Measurements from ENCODE around the gene RPL15. TPM values are rescaled to one million over a fixed set of nuclear protein-coding genes. Genes with fewer than 3 reads are reported as not detected.

RPL15 gene
- total and polyA plus RNA-seq, 10 of the 15 experiments (the other 5 are each of a cell fraction or from before 2014, with no cell fraction given) = 2,885 to 10,761 (median 4,017) TPM

DNA sequence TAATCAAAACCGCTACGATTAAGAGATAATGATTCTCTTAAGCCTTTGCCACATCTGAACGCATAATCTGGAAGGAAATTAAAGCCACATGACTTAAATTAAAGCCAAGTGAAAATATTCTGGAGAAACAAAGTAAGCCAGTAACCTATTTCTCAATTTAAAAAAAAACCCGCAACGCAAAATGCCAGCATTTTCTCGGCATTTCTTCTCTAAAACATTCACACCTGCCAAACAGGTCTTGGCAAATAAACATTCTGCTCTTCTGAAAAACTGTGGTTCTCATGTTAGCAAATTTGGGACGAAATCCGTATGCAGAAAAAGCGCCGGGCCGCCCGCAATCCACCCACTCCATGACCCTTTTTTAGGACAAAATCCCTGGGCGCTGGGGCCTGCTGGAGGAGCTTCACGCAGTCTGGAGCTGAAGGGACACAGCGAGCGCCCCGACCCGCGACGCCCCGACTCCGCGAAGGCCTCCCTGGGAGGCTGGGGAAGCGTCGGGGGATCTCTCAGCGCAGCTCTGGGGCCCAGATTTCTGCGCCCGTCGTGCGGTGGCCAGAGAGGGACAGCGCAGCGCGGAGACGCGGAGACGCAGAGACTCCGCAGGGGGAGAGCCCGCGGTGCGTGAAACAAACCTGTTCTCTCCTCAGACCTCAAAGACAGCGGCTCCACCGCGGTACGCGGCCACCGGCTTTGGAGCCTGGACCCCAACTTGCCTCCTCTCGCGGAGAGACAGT is 613 bp upstream of the RPL15 start:
- H4K20me1 ChIP-seq (ENCODE audit: control insufficient read depth, insufficient read depth) = peaks cover 5% of the 10 kb centered on the region; the same call in 1 of the 2 replicates
- H3K36me3 ChIP-seq (ENCODE audit: control insufficient read depth in 2 of 2, insufficient read depth in 2 of 2, low read length in 1 of 2) = peaks cover 0 to 27% of the 10 kb centered on the region in 2 experiments; a peak in 2 of 4 replicates
- H3K9ac ChIP-seq (ENCODE audit: control insufficient read depth, insufficient read depth, low read length) = peak overlapping the region; percentile 87
- H3K4me3 ChIP-seq = peak overlapping the region; percentile 82
- DNase-seq (ENCODE audit: low read depth, low spot score) (no peak), FAIRE-seq (no peak), ATAC-seq (peak; percentile 63)
- BruUV-seq (replicated peaks) = no TSS peak
- CTCF ChIA-PET = interaction anchor here (0.7 to 2.1 kb wide), 5 partner anchors 28 to 85 kb away, joined by 3 to 14 read pairs (median 5); no protein-coding TSS in a partner anchor
- peaks cover 61% of the 10 kb centered on the region for H3K79me2 ChIP-seq (ENCODE audit: control insufficient read depth, insufficient read depth, low read length)
- WGBS (ENCODE audit: insufficient coverage, insufficient replicate concordance, low lambda C conversion rate, missing lambda C conversion rate) = 5% methylated on average over 48 of the region's 48 CpGs
- H3K4me1 ChIP-seq (ENCODE audit: control insufficient read depth, insufficient read depth, low read length) = peaks cover 3% of the 10 kb centered on the region
- H3K9me3 ChIP-seq (replicated peaks; ENCODE audit: control insufficient read depth, insufficient read depth, low read length) = no peaks in the 10 kb centered on the region
- SMC1A ChIA-PET (ENCODE audit: uncharacterized antibody, unreplicated experiment) = interaction anchor here (0.6 to 4.1 kb wide), 20 partner anchors 12 to 223 kb away, joined by 3 to 18 read pairs (median 4); no protein-coding TSS in a partner anchor
- H3K27me3 ChIP-seq (replicated peaks in 1 of 2; ENCODE audit: control insufficient read depth in 2 of 2, insufficient read depth in 2 of 2, low read length in 1 of 2) = no peaks in the 10 kb centered on the region
- H3K27ac ChIP-seq (ENCODE audit: control insufficient read depth, insufficient read depth) = peak overlapping the region; percentile 81
- RAD21 ChIA-PET (ENCODE audit: unreplicated experiment) = interaction anchor here (0.6 to 3.1 kb wide), 11 partner anchors 28 to 324 kb away, joined by 3 to 18 read pairs (median 5); no protein-coding TSS in a partner anchor
- POLR2A ChIA-PET = interaction anchor here (0.7 to 2.6 kb wide), 23 partner anchors 9 to 267 kb away, joined by 3 to 17 read pairs (median 3); no protein-coding TSS in a partner anchor
- in situ Hi-C loops (cut with MboI) (no loop called here), intact Hi-C loops (cut with micrococcal nuclease; ENCODE audit: unreplicated experiment) (no loop called here)
- H2AFZ ChIP-seq (ENCODE audit: control insufficient read depth, low read depth, low read length) = peak overlapping the region; percentile 89
- H3K4me2 ChIP-seq (ENCODE audit: control insufficient read depth, insufficient read depth) = peak overlapping the region; percentile 94
- TF ChIP-seq, protein P1, sequence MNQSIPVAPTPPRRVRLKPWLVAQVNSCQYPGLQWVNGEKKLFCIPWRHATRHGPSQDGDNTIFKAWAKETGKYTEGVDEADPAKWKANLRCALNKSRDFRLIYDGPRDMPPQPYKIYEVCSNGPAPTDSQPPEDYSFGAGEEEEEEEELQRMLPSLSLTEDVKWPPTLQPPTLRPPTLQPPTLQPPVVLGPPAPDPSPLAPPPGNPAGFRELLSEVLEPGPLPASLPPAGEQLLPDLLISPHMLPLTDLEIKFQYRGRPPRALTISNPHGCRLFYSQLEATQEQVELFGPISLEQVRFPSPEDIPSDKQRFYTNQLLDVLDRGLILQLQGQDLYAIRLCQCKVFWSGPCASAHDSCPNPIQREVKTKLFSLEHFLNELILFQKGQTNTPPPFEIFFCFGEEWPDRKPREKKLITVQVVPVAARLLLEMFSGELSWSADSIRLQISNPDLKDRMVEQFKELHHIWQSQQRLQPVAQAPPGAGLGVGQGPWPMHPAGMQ (IDR thresholded peaks at IDR 0.05; ENCODE audit: borderline replicate concordance) = no peak
- TF ChIP-seq RBBP5 (conservative IDR thresholded peaks at IDR 0.05) (no peak), EED (IDR thresholded peaks at IDR 0.05; ENCODE audit: low read depth) (no peak), GATAD2B (conservative IDR thresholded peaks at IDR 0.05; ENCODE audit: low read depth) (peak; percentile 49), BRCA1 (IDR thresholded peaks at IDR 0.05; ENCODE audit: low read depth, low read length) (peak; percentile 40; the same call in 1 of the 2 replicates), YY1 (IDR thresholded peaks at IDR 0.05; ENCODE audit: low read depth, low read length) (no peak), IRF4 (IDR thresholded peaks at IDR 0.05; ENCODE audit: low read depth, low read length) (no peak), BMI1 (IDR thresholded peaks at IDR 0.05; ENCODE audit: borderline replicate concordance) (no peak), KDM1A (IDR thresholded peaks at IDR 0.05; ENCODE audit: borderline replicate concordance) (no peak), RB1 (IDR thresholded peaks at IDR 0.05; ENCODE audit: borderline replicate concordance) (no peak), STAT1 (conservative IDR thresholded peaks at IDR 0.05) (no peak), RCOR1 (conservative IDR thresholded peaks at IDR 0.05; ENCODE audit: low read depth, low read length) (no peak), GABPA (IDR thresholded peaks at IDR 0.05; ENCODE audit: low read depth) (no peak), TCF12 (IDR thresholded peaks at IDR 0.05; ENCODE audit: low read depth, low read length) (no peak), KLF5 (IDR thresholded peaks at IDR 0.05; ENCODE audit: partially characterized antibody) (no peak)
- TF ChIP-seq, protein P2, sequence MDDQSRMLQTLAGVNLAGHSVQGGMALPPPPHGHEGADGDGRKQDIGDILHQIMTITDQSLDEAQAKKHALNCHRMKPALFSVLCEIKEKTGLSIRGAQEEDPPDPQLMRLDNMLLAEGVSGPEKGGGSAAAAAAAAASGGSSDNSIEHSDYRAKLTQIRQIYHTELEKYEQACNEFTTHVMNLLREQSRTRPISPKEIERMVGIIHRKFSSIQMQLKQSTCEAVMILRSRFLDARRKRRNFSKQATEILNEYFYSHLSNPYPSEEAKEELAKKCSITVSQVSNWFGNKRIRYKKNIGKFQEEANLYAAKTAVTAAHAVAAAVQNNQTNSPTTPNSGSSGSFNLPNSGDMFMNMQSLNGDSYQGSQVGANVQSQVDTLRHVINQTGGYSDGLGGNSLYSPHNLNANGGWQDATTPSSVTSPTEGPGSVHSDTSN (IDR thresholded peaks at IDR 0.05; ENCODE audit: insufficient replicate concordance, low read depth, low read length) = no peak
- TF ChIP-seq, protein P3, sequence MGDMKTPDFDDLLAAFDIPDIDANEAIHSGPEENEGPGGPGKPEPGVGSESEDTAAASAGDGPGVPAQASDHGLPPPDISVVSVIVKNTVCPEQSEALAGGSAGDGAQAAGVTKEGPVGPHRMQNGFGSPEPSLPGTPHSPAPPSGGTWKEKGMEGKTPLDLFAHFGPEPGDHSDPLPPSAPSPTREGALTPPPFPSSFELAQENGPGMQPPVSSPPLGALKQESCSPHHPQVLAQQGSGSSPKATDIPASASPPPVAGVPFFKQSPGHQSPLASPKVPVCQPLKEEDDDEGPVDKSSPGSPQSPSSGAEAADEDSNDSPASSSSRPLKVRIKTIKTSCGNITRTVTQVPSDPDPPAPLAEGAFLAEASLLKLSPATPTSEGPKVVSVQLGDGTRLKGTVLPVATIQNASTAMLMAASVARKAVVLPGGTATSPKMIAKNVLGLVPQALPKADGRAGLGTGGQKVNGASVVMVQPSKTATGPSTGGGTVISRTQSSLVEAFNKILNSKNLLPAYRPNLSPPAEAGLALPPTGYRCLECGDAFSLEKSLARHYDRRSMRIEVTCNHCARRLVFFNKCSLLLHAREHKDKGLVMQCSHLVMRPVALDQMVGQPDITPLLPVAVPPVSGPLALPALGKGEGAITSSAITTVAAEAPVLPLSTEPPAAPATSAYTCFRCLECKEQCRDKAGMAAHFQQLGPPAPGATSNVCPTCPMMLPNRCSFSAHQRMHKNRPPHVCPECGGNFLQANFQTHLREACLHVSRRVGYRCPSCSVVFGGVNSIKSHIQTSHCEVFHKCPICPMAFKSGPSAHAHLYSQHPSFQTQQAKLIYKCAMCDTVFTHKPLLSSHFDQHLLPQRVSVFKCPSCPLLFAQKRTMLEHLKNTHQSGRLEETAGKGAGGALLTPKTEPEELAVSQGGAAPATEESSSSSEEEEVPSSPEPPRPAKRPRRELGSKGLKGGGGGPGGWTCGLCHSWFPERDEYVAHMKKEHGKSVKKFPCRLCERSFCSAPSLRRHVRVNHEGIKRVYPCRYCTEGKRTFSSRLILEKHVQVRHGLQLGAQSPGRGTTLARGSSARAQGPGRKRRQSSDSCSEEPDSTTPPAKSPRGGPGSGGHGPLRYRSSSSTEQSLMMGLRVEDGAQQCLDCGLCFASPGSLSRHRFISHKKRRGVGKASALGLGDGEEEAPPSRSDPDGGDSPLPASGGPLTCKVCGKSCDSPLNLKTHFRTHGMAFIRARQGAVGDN (IDR thresholded peaks at IDR 0.05) = 0 out of 2 replicates have a peak, but pooled peaks have one; percentile 27
